ENCODE results near the gene SLC9C1.

The SLC9C1 gene

GRCh38 chr3:112129925-112130637, 163.9 kb downstream of the SLC9C1 start:
- TF ChIP-seq CTCF (IDR thresholded peaks at IDR 0.05; ENCODE audit: low read depth, low read length, missing control alignments) = no peak
- no peak for DNase-seq (ENCODE audit: extremely low read depth, low read depth)

GRCh38 chr3:112128843-112129727, 164.9 kb downstream of the SLC9C1 start:
- H3K4me3 ChIP-seq (replicated peaks; ENCODE audit: low read depth, low read length) = no peak overlapping the region
- no peak for TF ChIP-seq CTCF (IDR thresholded peaks at IDR 0.05; ENCODE audit: low read depth, low read length, missing control alignments)
- no peak for DNase-seq (ENCODE audit: extremely low read depth, low read depth)

More at GRCh38 chr3:112129925-112130637, 163.9 kb downstream of the SLC9C1 start:
- no peak overlapping the region for H3K4me3 ChIP-seq (replicated peaks; ENCODE audit: low read depth, low read length)

GRCh38 chr3:112127522-112128494, 166.2 kb downstream of the SLC9C1 start:
- DNase-seq (ENCODE audit: extremely low read depth, low read depth) = no peak
- no peak for TF ChIP-seq CTCF (IDR thresholded peaks at IDR 0.05; ENCODE audit: low read depth, low read length, missing control alignments)
- no peak overlapping the region for H3K4me3 ChIP-seq (replicated peaks; ENCODE audit: low read depth, low read length)

- H3K4me3 ChIP-seq (replicated peaks; ENCODE audit: low read depth, low read length) = no peak overlapping the region
- no peak for TF ChIP-seq CTCF (IDR thresholded peaks at IDR 0.05; ENCODE audit: low read depth, low read length, missing control alignments)
- no peak for DNase-seq (ENCODE audit: extremely low read depth, low read depth)
Observed at GRCh38 chr3:112126511-112126911, 167.5 kb downstream of the SLC9C1 start.

- no peak for DNase-seq (ENCODE audit: extremely low read depth, low read depth)
- TF ChIP-seq CTCF (IDR thresholded peaks at IDR 0.05; ENCODE audit: low read depth, low read length, missing control alignments) = no peak
- no peak overlapping the region for H3K4me3 ChIP-seq (replicated peaks; ENCODE audit: low read depth, low read length)
Observed at GRCh38 chr3:112124907-112125607, 169.0 kb downstream of the SLC9C1 start.

- no peak for TF ChIP-seq CTCF (IDR thresholded peaks at IDR 0.05; ENCODE audit: low read depth, low read length, missing control alignments)
- DNase-seq (ENCODE audit: extremely low read depth, low read depth) = no peak
- no peak overlapping the region for H3K4me3 ChIP-seq (replicated peaks; ENCODE audit: low read depth, low read length)
Observed at GRCh38 chr3:112123548-112123947, 170.5 kb downstream of the SLC9C1 start.

Data from HFF-Myc (cell line).